Islet of Langerhans (tissue), 1 donor: ENCODE data around the gene TRIM9.

Source experiments
- FAIRE-seq: peaks from one replicate; lab custom pipeline; 2011; peaks lifted over from hg19 to GRCh38; lab: Jason Lieb, UNC

TRIM9 gene

DNA sequence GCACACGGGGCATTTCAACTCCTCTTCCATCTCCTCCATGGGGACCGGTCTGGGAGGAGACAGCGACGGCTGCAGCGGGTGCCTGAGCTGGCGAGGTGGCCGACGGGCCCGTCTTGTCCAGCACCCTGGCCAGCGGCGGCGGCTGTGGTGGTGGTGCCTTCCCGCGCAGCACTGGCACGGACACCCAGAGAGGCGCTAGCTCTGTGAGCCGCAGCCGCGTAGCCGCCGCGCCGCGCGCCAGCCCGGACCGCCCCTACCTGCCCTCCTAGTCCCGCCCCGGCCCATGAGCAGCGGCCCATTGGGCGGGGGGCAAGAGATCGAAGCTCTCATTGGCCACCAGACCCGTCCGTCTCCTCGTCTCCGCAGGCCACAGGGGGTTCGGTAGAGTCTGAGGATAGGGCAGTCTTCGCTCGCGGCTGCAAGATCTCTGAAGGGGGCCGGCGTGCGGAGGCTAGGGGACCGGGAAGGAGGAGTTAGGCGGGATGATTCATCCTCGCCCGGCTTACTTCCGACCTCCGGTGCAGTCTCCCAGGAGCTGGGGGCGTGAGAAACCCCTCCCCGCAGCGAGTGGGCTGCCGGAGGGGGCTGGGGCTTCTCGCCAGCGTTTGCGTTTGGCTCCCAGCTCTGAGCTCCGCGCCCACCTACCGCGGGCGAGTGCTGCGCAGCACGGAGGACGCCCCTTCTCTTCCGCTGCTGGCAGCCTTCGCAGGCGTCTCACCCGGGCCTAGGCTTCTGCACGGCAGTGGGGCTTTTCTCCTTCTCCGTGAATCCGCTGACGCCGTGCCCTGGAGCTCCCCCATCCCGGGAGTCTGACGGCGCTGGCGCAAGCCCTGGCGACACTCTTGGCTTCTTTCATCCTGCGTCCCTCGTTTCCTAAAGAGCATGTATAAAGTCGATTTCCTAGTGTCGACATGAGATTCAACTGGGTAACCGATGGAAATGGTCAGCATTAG is at the start of gene TRIM9:
Gene TRIM9, minus strand, starts transcription at position 205 of the 953 bp plus-strand sequence. Its CDS starts 166 bp downstream, at position 39.
- peak; percentile 65 for FAIRE-seq

- FAIRE-seq, result no peak
These were observed 46.0 kb upstream of the TRIM9 start for GRCh38 chr14:51140856-51141255.

DNA sequence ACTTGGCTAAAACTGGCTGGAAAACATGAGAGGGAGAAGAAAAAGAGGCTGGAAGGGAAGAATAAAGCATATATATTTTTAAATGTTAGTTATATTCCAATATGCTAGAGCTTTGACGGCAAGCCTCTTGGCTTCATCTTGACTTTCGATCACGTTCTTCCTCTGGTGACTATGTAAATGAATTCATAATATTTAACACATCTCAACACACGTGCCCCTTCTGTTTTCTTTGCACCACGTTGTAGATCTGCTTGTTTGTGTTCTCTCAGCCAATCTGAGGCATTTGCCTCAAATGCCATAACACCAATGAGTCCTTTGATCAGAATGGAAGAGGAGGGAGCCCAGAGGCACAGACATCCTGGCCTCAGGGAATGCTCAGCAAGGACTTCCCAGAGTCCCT is 45.4 kb upstream of the TRIM9 start:
- FAIRE-seq, result no peak

GRCh38 chr14:51139121-51139681 is 44.3 kb upstream of the TRIM9 start:
- FAIRE-seq, result no peak

DNA sequence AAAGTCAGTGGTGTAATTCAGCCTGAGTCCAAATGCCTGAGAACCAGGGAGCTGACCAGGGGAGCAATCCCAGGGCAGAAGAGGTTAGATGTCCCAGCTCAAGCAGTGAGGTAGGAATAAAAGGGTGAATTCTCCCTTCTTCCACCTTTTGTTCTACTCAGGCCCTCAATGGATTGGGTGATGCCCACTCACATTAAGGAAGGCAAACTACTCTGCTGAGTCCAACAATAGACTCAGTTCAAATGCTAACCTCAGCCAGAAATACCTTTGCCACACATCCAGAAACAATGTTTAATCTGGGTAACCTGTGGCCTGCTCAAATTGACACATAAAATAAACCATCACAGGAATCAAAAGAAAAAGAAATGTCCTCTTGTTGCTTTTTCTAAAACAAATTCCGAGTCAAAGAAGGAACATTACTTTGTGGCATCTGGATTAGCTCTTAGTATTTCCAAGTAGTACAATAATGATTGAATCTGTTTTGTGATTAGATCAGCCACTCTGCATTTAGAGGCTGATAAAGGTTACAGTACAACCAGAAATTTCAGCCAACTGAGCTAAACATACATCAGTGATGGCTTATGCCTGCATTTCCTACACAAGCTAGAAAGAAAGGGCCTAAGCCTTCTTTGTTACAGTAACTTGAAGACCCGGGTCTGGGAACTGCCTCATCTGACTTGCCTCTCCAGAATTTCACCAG is 43.6 kb upstream of the TRIM9 start:
- FAIRE-seq, result no peak

- FAIRE-seq, result no peak
These were observed 36.6 kb upstream of the TRIM9 start for GRCh38 chr14:51131516-51131915.

- no peak for FAIRE-seq
These were observed 34.2 kb upstream of the TRIM9 start for GRCh38 chr14:51129130-51129529.

DNA sequence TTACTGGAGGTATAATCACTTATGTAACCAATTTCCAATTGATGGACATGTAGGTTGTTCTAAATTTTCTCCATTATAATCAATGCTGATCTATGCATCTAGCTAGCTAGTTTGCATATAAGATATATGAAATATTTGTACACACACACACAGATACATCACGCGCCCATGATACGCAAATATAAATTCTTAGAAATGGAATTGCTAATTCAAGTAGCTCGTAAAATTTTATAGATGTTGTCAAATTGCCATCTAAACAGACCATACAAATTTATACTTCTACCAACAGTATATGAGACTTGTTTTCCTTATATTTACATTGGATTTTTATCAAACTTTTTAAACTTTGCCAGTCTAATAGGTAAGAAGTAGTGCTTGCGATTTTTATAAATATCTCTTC is 29.1 kb upstream of the TRIM9 start:
- FAIRE-seq, result peak; percentile 55

- FAIRE-seq, result no peak
These were observed 26.2 kb upstream of the TRIM9 start for GRCh38 chr14:51121096-51121495.

DNA sequence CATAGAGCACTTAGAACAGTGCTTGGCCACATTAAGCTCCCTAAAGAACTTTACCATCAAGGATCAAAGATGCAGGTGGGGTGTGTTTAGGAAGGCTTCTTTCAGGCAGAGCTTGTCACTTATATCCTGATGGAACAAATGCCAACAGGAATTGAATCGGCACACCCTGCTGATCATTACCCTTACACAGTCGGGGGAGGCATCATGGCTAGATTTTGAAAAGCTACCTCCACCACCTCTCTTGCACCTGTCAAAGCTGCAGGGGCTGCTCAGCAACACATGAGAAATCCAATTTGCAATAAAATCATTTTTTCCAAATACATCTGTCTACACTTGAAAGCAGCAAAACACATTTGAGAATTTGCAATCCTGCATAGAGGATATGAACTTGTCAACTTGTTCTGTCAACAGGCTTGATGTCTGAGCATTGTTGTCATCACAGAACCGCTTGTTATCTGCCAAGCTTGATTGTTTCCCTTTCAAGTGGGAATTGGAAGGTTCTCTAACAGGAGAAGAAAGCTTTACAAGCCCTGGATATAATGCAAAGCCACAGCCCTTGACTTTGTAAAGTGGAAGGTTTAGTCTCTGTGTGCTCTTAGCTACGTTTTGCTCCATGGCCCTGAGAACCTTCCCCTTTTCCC is 24.6 kb upstream of the TRIM9 start:
- no peak for FAIRE-seq

- FAIRE-seq, result no peak
These were observed 24.1 kb upstream of the TRIM9 start for GRCh38 chr14:51118993-51119392.

GRCh38 chr14:51117593-51117992 is 22.7 kb upstream of the TRIM9 start:
- FAIRE-seq, result no peak

DNA sequence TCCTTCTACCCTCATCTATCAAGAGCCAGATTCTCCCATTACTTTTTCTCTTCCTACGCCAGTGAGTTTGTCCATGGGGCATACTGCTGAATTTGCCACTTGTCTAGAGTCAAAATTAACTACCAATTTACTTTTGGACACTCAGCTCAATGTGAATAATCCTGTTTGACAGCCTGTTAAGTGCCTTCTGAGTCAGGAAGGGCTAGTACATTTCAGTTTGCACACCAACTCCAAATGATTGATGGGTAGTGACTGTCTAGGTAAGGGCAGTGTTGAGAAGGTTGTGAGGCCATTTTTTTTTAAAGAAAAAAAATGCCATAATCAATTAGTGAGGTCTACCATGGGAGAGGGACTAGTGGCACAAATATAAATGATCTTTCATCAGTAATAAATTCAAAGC is 21.8 kb upstream of the TRIM9 start:
- FAIRE-seq, result no peak

DNA sequence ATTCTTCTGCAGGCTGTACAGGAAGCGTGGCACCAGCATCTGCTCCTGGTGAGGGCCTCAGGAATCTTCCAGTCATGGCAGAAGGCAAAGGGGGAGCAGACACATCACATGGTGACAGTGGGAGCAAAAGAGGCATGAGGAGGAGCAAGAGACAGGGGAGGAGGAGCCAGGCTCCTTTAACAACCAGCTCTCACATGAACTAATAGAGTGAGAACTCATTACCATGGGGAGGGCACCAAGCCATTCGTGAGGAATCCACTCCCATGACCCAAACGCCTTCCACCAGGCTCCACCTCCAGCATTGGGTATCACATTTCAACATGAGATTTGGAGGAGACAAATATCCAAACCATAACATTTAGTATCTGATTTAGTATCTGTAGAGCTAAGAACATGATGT is 14.7 kb upstream of the TRIM9 start:
- FAIRE-seq, result no peak

- no peak for FAIRE-seq
These were observed 12.9 kb upstream of the TRIM9 start for GRCh38 chr14:51107801-51108200.

DNA sequence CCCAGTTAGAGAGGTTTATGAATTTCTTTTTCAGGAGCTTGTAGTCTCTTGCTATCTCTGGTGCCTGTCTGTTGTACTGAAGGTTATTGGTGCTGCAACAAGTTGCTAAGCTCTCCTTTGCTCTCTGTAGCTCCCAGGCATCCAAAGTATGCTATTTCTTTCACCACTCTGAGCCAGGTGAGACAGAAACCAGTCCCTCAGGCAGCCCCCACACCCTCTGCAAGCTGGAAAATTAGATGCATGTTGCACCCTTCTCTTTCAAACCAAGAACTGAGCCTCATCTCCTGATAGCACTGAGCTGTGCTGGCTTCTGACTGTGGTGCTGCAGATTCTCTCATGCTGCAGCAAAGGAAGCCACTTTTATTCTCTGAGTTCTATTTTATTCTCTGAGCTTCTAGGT is 9.6 kb upstream of the TRIM9 start:
- FAIRE-seq, result no peak

DNA sequence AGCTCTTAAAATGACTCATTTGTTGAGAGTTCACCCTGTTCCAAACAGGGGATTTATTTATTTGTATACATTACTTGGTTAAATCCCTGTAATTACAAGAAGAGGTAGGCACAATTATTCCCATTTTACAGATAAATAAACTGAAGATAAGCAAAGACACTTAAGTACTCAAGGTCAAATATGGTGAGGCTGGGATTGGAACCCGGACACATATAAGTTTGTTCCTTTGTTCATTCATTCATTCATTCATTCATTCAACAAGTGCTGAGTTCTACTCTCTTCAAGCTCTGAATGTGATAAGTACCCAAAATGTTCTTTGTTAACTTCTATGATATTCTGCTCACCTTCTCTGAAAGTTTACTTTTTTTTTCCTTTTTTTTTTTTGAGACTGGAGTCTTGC is 2.4 kb upstream of the TRIM9 start:
- no peak for FAIRE-seq

DNA sequence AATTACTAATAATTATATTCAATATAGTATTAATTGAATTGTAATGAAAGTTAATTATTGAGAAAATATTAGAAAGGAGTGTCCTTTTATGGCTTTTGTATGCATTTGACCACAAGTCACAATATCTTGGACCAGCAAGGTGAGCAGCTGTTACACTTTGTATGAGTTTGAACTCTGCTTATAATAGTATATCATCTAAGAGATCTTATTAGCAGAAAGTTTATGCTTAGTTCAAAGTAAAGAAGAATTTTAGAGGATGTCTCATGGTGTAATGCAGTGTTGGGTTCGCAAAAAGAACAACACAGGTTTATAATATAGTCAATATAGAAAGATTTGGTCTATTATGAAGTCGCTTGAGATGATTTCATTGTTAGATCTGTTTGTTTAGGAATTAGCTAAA is 2.0 kb upstream of the TRIM9 start:
- peak; percentile 38 for FAIRE-seq

GRCh38 chr14:51095854-51096823 is 1.2 kb upstream of the TRIM9 start:
- peak; percentile 90 for FAIRE-seq

DNA sequence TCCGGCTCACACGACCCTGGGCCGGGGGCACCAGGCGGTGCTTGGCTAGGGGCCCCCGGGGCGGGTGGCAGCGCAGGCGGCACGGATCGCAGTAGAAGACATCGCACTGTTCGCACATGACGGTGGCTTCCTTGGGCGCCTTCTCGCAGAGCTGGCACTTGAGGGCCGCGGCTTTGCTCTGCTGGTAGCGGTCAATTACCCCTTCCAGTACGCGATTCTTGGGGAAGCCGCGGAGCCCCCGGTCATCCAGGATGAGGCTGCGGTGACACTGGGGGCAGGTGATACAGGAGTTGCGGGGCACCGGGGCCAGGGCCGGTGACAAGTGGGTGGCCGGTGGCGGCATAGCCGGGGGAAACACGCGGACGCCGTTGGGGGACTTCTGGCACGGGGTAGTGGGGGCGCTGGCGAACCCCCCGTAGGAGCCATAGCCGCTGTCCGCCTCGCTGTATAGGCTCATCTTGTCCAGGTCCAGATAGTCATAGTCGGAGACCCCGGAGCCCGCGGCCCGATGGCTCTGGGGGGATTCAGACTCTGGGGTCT is 553 bp downstream of the TRIM9 start:
- no peak for FAIRE-seq
